Natural killer cell (primary cell): ENCODE results near the gene DARS2. TPM values are rescaled to one million over a fixed set of nuclear protein-coding genes. Genes with fewer than 3 reads are reported as not detected.

Source experiments
- ATAC-seq, 3 donors: fragments of 150-1000 bp in 2 of 3; fragments of 200-7000 bp in 1 of 3; cut with Tn5 transposase; 1 replicate in 1 of 3; 2 replicates in 2 of 3; pipeline ENCODE4 v1.10.0; 2021; ENCODE audit warnings: mild to moderate bottlenecking in 2 of 3, moderate library complexity in 2 of 3
- DNase-seq, 2 donors: peaks; one replicate each; pipeline versions ENCODE4 v3.0.0 to v3.0.0-alpha.2; 2013 to 2021; ENCODE audit warnings: mixed read lengths in 1 of 2
- H3K27ac ChIP-seq: one replicate; pipeline ENCODE4 v1.5.1; 2013; ENCODE audit warnings: mild to moderate bottlenecking, low read length
- H3K27me3 ChIP-seq: one replicate; pipeline ENCODE4 v1.6.1; 2013; ENCODE audit warnings: low read length; ENCODE audit not compliant: control insufficient read depth, insufficient read depth
- H3K36me3 ChIP-seq: one replicate; pipeline ENCODE4 v1.6.1; 2013; ENCODE audit warnings: low read length; ENCODE audit not compliant: control insufficient read depth, insufficient read depth
- H3K4me1 ChIP-seq: one replicate; pipeline ENCODE4 v1.6.1; 2013; ENCODE audit warnings: low read length; ENCODE audit not compliant: control insufficient read depth, insufficient read depth
- H3K4me3 ChIP-seq: one replicate; pipeline ENCODE4 v1.5.1; 2013; ENCODE audit warnings: low read length
- H3K9me3 ChIP-seq: one replicate; pipeline ENCODE4 v1.6.1; 2013; ENCODE audit warnings: low read length; ENCODE audit not compliant: control insufficient read depth, insufficient read depth
- H3K27ac Mint-ChIP-seq, 2 donors: one replicate each; pipeline ENCODE4 v1.8.0; 2022; ENCODE audit warnings: mild to moderate bottlenecking in 2 of 2, mixed read lengths in 2 of 2, moderate library complexity in 1 of 2
- H3K27me3 Mint-ChIP-seq, 2 donors: one replicate each; pipeline ENCODE4 v1.8.0; 2022; ENCODE audit warnings: low read depth in 2 of 2, mixed read lengths in 2 of 2
- H3K36me3 Mint-ChIP-seq: one replicate; pipeline ENCODE4 v1.8.0; 2022; ENCODE audit warnings: mixed read lengths
- H3K4me1 Mint-ChIP-seq, 2 donors: one replicate each; pipeline ENCODE4 v1.8.0; 2022; ENCODE audit warnings: mixed read lengths in 2 of 2
- H3K4me3 Mint-ChIP-seq: one replicate; pipeline ENCODE4 v1.8.0; 2022; ENCODE audit warnings: mild to moderate bottlenecking, moderate library complexity, mixed read lengths
- H3K9me3 Mint-ChIP-seq, 2 donors: one replicate each; pipeline ENCODE4 v1.8.0; 2022; ENCODE audit warnings: mixed read lengths in 2 of 2
- WGBS: methylation state at CpG from one replicate; pipeline ENCODE4 v1.1.7; 2013; ENCODE audit warnings: missing lambda C conversion rate; ENCODE audit not compliant: insufficient coverage; 5-methylcytosine and 5-hydroxymethylcytosine counted together
- intact Hi-C: fragments of 100-400 bp; cut with micrococcal nuclease; formaldehyde crosslinking; loops from one replicate; pipeline ENCODE4 v1.14.2; 2022
- total RNA-seq, 4 donors: library from RNA; stranded (reverse); fragments of 120-200 nt in 1 of 4; gene quantifications; one replicate each; pipeline versions ENCODE4 v1.2.3 to v1.2.4, GENCODE V29; 2013 to 2022
- TF ChIP-seq, protein P1 (sequence below): fragments of 200-600 bp; IDR thresholded peaks from one replicate; pipeline ENCODE4 v1.8.0; 2022; ENCODE audit warnings: antibody characterized with exemption

The DARS2 gene
- total RNA-seq, 3 donors from 2014 or later (not counting 1 experiment from before 2014, with no cell fraction given) = 5.0 to 8.4 (median 5.8) TPM

DNA sequence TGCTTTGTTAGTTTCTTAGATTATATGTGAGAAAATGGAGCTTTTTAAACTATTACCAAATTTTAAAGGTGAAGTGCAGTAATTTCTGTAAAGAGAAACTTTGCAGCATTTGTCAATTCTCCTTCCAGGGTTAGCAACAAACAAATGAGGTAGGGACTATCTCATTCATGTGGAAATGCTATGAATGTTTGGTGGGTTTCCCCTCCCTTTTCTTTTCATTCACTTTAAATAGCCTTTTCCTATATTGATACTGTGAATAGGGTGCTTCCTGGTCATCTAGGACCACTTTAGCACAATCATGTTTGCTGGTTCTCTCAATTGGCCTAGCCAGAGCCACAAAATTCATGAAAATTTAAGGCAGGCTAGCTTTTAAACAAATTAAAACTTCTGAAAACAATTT is 64.3 kb downstream of the DARS2 start:
- Mint-ChIP-seq H3K9me3 (no peaks in the 10 kb centered on the region), H3K4me1 (peaks cover 50 to 54% of the 10 kb centered on the region in 2 donors)

DNA sequence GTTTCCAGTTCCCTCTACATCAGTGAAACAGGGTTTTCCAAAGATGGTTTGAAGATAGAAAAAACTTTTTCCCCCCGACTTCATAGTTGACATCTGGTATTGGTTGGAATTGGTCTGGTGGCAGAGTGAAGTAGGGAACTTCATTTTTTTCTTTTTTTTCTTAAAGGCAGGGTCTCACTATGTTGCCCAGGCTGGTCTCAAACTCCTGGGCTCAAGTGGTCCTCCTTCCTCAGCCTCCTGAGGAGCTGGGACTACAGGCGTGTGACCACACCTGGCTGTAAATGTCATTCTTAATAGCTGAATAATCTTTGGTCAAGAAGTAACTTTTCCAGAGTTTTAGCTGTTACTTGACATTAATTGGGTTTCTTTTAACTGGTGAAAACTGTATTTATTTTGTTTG is 65.4 kb downstream of the DARS2 start:
- H3K36me3 ChIP-seq = peaks cover 36% of the 10 kb centered on the region

More for the DNA sequence above, 64.3 kb downstream of the DARS2 start:
- Mint-ChIP-seq H3K36me3 (no peaks in the 10 kb centered on the region), H3K27ac (no peak overlapping the region), H3K27me3 (no peaks in the 10 kb centered on the region), H3K4me3 (peak overlapping the region; percentile 17)
- ATAC-seq (no peak), DNase-seq (no peak)
- intact Hi-C loops = no loop called here
- H3K4me3 ChIP-seq = no peak overlapping the region
- TF ChIP-seq, protein P1, sequence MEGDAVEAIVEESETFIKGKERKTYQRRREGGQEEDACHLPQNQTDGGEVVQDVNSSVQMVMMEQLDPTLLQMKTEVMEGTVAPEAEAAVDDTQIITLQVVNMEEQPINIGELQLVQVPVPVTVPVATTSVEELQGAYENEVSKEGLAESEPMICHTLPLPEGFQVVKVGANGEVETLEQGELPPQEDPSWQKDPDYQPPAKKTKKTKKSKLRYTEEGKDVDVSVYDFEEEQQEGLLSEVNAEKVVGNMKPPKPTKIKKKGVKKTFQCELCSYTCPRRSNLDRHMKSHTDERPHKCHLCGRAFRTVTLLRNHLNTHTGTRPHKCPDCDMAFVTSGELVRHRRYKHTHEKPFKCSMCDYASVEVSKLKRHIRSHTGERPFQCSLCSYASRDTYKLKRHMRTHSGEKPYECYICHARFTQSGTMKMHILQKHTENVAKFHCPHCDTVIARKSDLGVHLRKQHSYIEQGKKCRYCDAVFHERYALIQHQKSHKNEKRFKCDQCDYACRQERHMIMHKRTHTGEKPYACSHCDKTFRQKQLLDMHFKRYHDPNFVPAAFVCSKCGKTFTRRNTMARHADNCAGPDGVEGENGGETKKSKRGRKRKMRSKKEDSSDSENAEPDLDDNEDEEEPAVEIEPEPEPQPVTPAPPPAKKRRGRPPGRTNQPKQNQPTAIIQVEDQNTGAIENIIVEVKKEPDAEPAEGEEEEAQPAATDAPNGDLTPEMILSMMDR = no peak
- H3K4me1 ChIP-seq = peaks cover 11% of the 10 kb centered on the region
- no peaks in the 10 kb centered on the region for H3K9me3 ChIP-seq
- no peak overlapping the region for H3K27ac ChIP-seq
- peaks cover 35% of the 10 kb centered on the region for H3K36me3 ChIP-seq
- no peaks in the 10 kb centered on the region for H3K27me3 ChIP-seq

DNA sequence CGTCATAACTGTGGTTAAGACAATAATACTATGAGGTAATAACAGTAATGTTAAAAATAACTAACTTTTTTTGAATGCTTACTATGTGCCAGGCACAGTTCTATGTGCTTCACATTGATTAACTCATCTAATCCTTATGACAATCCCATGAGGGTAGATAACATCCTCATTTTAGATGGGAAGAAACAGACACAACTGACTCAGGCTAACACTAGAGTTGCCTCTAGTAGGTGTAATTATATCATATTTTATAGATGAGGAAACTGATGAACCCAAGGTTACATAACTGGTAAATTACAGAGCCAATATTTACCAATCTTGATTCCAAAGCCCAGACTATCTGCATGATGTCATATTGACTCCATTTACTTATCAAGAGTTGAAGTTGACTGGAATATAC is 69.1 kb downstream of the DARS2 start:
- TF ChIP-seq, protein P1 = no peak
- ATAC-seq = no peak
- intact Hi-C loops = no loop called here

More for the DNA sequence above, 65.4 kb downstream of the DARS2 start:
- intact Hi-C loops = no loop called here
- H3K27me3 Mint-ChIP-seq = no peaks in the 10 kb centered on the region
- Histone ChIP-seq H3K4me3 (no peak overlapping the region), H3K4me1 (peaks cover 11% of the 10 kb centered on the region), H3K27me3 (no peaks in the 10 kb centered on the region), H3K9me3 (no peaks in the 10 kb centered on the region), H3K27ac (no peak overlapping the region)
- DNase-seq (no peak), ATAC-seq (no peak)
- H3K36me3 Mint-ChIP-seq = no peaks in the 10 kb centered on the region
- no peak overlapping the region for H3K27ac Mint-ChIP-seq
- WGBS = 100% methylated on average over 1 of the region's 2 CpGs
- H3K4me1 Mint-ChIP-seq = peaks cover 50 to 64% of the 10 kb centered on the region in 2 donors
- TF ChIP-seq, protein P1 = no peak
- no peak overlapping the region for H3K4me3 Mint-ChIP-seq
- H3K9me3 Mint-ChIP-seq = no peaks in the 10 kb centered on the region

DNA sequence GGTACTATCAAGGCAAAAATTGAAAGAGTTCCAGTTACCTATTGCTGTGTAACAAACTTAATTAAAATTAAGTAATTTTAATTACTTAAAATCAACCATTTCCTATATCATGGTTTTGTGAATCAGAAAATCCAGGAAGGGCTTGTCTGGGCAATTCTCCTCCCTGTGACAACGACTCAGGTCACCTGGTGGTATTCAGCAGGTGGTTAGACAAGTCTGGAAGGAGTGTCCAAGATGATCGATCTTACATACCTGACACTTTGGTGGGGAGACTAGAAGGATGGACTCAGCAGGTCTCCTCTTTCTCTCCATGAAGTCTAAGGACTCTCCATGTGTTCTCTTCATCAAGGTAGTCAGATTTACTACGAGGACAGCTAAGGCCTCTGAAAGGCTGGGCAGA is 69.7 kb downstream of the DARS2 start:
- Mint-ChIP-seq H3K9me3 (no peaks in the 10 kb centered on the region), H3K27ac (peak overlapping the region in 1 of 2 donors; percentile 30), H3K4me3 (no peak overlapping the region), H3K4me1 (peaks cover 28 to 44% of the 10 kb centered on the region in 2 donors), H3K36me3 (no peaks in the 10 kb centered on the region), H3K27me3 (no peaks in the 10 kb centered on the region)
- DNase-seq (no peak), ATAC-seq (no peak)
- no peak overlapping the region for H3K27ac ChIP-seq
- no peak overlapping the region for H3K4me3 ChIP-seq
- H3K36me3 ChIP-seq = peaks cover 23% of the 10 kb centered on the region
- 88% methylated on average over 3 of the region's 3 CpGs for WGBS
- intact Hi-C loops = no loop called here
- no peaks in the 10 kb centered on the region for H3K27me3 ChIP-seq
- no peaks in the 10 kb centered on the region for H3K4me1 ChIP-seq
- no peaks in the 10 kb centered on the region for H3K9me3 ChIP-seq
- TF ChIP-seq, protein P1 = no peak

More for the DNA sequence above, 69.1 kb downstream of the DARS2 start:
- WGBS = 100% methylated on average over 1 of the region's 1 CpG
- H3K27ac ChIP-seq = no peak overlapping the region
- no peaks in the 10 kb centered on the region for H3K27me3 ChIP-seq
- H3K4me1 Mint-ChIP-seq = peaks cover 31 to 44% of the 10 kb centered on the region in 2 donors
- H3K27ac Mint-ChIP-seq = no peak overlapping the region
- H3K4me1 ChIP-seq = no peaks in the 10 kb centered on the region
- no peak overlapping the region for H3K4me3 Mint-ChIP-seq
- H3K9me3 Mint-ChIP-seq = no peaks in the 10 kb centered on the region
- H3K9me3 ChIP-seq = no peaks in the 10 kb centered on the region
- no peaks in the 10 kb centered on the region for H3K27me3 Mint-ChIP-seq
- peaks cover 24% of the 10 kb centered on the region for H3K36me3 ChIP-seq
- no peak for DNase-seq
- H3K36me3 Mint-ChIP-seq = no peaks in the 10 kb centered on the region
- H3K4me3 ChIP-seq = no peak overlapping the region
